Retina (tissue), 1 donor: ENCODE measurements around the gene DAGLA.
A peak's percentile ranks its signal among the peaks of the same experiment; 100 is the strongest.
"Not testable (repeated sequence)": the region's sequence is repeated elsewhere in the genome, so short reads cannot be mapped to it uniquely, and the experiment has no call there.

Source experiments
- DNase-seq: peaks from one replicate; pipeline ENCODE4 v3.0.0-alpha.2; 2016

Gene DAGLA

GRCh38 chr11:61667684-61668305 lies 12.4 kb upstream of the DAGLA start:
- no peak for DNase-seq

- no peak for DNase-seq
Measured at GRCh38 chr11:61669417-61669816, 10.8 kb upstream of the DAGLA start.

GRCh38 chr11:61670626-61671025 lies 9.6 kb upstream of the DAGLA start:
- no peak for DNase-seq

- DNase-seq = peak; percentile 44
Measured at GRCh38 chr11:61671527-61671926, 8.7 kb upstream of the DAGLA start.

- DNase-seq = not testable (repeated sequence)
Measured at GRCh38 chr11:61673946-61674467, 6.2 kb upstream of the DAGLA start.

GRCh38 chr11:61675826-61676225 lies 4.4 kb upstream of the DAGLA start:
- DNase-seq = no peak

- DNase-seq = no peak
Measured at GRCh38 chr11:61679296-61679695, 895 bp upstream of the DAGLA start.

GRCh38 chr11:61680622-61681221 lies 531 bp downstream of the DAGLA start:
- DNase-seq = no peak

- DNase-seq = peak; percentile 75
Measured at GRCh38 chr11:61682093-61682732, 2.0 kb downstream of the DAGLA start.

- no peak for DNase-seq
Measured at GRCh38 chr11:61682906-61683675, 2.9 kb downstream of the DAGLA start.

- DNase-seq = no peak
Measured at GRCh38 chr11:61683961-61684869, 4.0 kb downstream of the DAGLA start.

GRCh38 chr11:61684870-61685616 lies 4.9 kb downstream of the DAGLA start:
- no peak for DNase-seq

- no peak for DNase-seq
Measured at GRCh38 chr11:61685617-61685967, 5.4 kb downstream of the DAGLA start.

- no peak for DNase-seq
Measured at GRCh38 chr11:61686066-61686465, 5.9 kb downstream of the DAGLA start.

GRCh38 chr11:61686469-61686868 lies 6.3 kb downstream of the DAGLA start:
- no peak for DNase-seq

- DNase-seq = no peak
Measured at GRCh38 chr11:61687420-61687819, 7.2 kb downstream of the DAGLA start.

- no peak for DNase-seq
Measured at GRCh38 chr11:61688365-61689163, 8.4 kb downstream of the DAGLA start.

- no peak for DNase-seq
Measured at GRCh38 chr11:61689164-61689496, 8.9 kb downstream of the DAGLA start.

GRCh38 chr11:61690706-61691379 lies 10.7 kb downstream of the DAGLA start:
- no peak for DNase-seq
